ENCODE data around the gene TYK2.

Gene TYK2

GRCh38 chr19:10309423-10309822, 70.9 kb downstream of the TYK2 start, which contains the start of gene ZGLP1:
Gene ZGLP1, minus strand, starts transcription at chr19:10309815.
- no peak for DNase-seq (ENCODE audit: low read depth)

GRCh38 chr19:10306327-10306726, 74.0 kb downstream of the TYK2 start:
- DNase-seq (ENCODE audit: low read depth): no peak

GRCh38 chr19:10305139-10305806, 75.1 kb downstream of the TYK2 start:
- no peak for DNase-seq (ENCODE audit: low read depth)
